GM19324 (cell line): ENCODE data around the gene BICC1.

Source experiments
- ATAC-seq: cut with Tn5 transposase; IDR thresholded peaks from one replicate; pipeline ENCODE4 v1.9.1; 2021; ENCODE audit warnings: mild to moderate bottlenecking, moderate library complexity; ENCODE audit not compliant: unreplicated experiment, low FRiP score

Gene BICC1

GRCh38 chr10:58806970-58807628, 294.4 kb downstream of the BICC1 start:
- no peak for ATAC-seq

GRCh38 chr10:58807629-58808022, 295.0 kb downstream of the BICC1 start:
- no peak for ATAC-seq

GRCh38 chr10:58810751-58811150, 298.1 kb downstream of the BICC1 start:
- no peak for ATAC-seq

GRCh38 chr10:58813573-58813972, 300.9 kb downstream of the BICC1 start:
- no peak for ATAC-seq

- ATAC-seq = no peak
Measured at GRCh38 chr10:58817201-58817846, 304.7 kb downstream of the BICC1 start.

- ATAC-seq = no peak
Measured at GRCh38 chr10:58818900-58819299, 306.2 kb downstream of the BICC1 start.

GRCh38 chr10:58820386-58820785, 307.7 kb downstream of the BICC1 start:
- no peak for ATAC-seq

GRCh38 chr10:58820861-58821751, 308.4 kb downstream of the BICC1 start:
- no peak for ATAC-seq

- ATAC-seq = no peak
Measured at GRCh38 chr10:58821752-58822056, 309.0 kb downstream of the BICC1 start.

- ATAC-seq = no peak
Measured at GRCh38 chr10:58823983-58824382, 311.3 kb downstream of the BICC1 start.

GRCh38 chr10:58824396-58824795, 311.7 kb downstream of the BICC1 start:
- ATAC-seq = no peak

- no peak for ATAC-seq
Measured at GRCh38 chr10:58826694-58827093, 314.0 kb downstream of the BICC1 start.

- ATAC-seq = no peak
Measured at GRCh38 chr10:58827381-58827780, 314.7 kb downstream of the BICC1 start.

GRCh38 chr10:58829839-58830238, 317.2 kb downstream of the BICC1 start:
- ATAC-seq = no peak

GRCh38 chr10:58830697-58831096, 318.0 kb downstream of the BICC1 start:
- no peak for ATAC-seq

GRCh38 chr10:58833771-58834561, 321.3 kb downstream of the BICC1 start:
- no peak for ATAC-seq

- no peak for ATAC-seq
Measured at GRCh38 chr10:58836176-58836700, 323.6 kb downstream of the BICC1 start.

- no peak for ATAC-seq
Measured at GRCh38 chr10:58836991-58837575, 324.4 kb downstream of the BICC1 start.

GRCh38 chr10:58837826-58838225, 325.2 kb downstream of the BICC1 start:
- no peak for ATAC-seq

GRCh38 chr10:58838561-58839208, 326.0 kb downstream of the BICC1 start:
- no peak for ATAC-seq
